ENCODE measurements around the gene CFAP299.

- TF ChIP-seq CTCF (IDR thresholded peaks at IDR 0.05 in 8 of 11, conservative IDR thresholded peaks at IDR 0.05 in 3 of 11) = no peak
- TF ChIP-seq POLR2AphosphoS5 (IDR thresholded peaks at IDR 0.05) = no peak
- TF ChIP-seq POLR2A (IDR thresholded peaks at IDR 0.05) = no peak
Observed at GRCh38 chr4:80540785-80541469, 205.4 kb downstream of the CFAP299 start.
